NCI-H2107 treated with DMSO at 0.1 percent for 48 hours (cell line): ENCODE measurements around the gene NCAPG2.

Experiments
- DNase-seq: peaks from one replicate; lab custom pipeline; 2025; ENCODE audit not compliant: unreplicated experiment; lab: John Stamatoyannopoulos, UW

Gene NCAPG2

GRCh38 chr7:158602905-158603772, 101.5 kb downstream of the NCAPG2 start:
- DNase-seq: no peak

- DNase-seq: no peak
Measured at GRCh38 chr7:158602041-158602440, 102.6 kb downstream of the NCAPG2 start.

- no peak for DNase-seq
Measured at GRCh38 chr7:158601090-158601489, 103.5 kb downstream of the NCAPG2 start.

- no peak for DNase-seq
Measured at GRCh38 chr7:158596745-158597144, 107.9 kb downstream of the NCAPG2 start.

GRCh38 chr7:158596309-158596708, 108.3 kb downstream of the NCAPG2 start:
- no peak for DNase-seq

GRCh38 chr7:158595068-158595467, 109.5 kb downstream of the NCAPG2 start:
- no peak for DNase-seq

- no peak for DNase-seq
Measured at GRCh38 chr7:158592541-158592940, 112.1 kb downstream of the NCAPG2 start.

- no peak for DNase-seq
Measured at GRCh38 chr7:158591944-158592343, 112.7 kb downstream of the NCAPG2 start.

GRCh38 chr7:158590181-158590530, 114.4 kb downstream of the NCAPG2 start:
- no peak for DNase-seq

- no peak for DNase-seq
Measured at GRCh38 chr7:158589653-158590052, 115.0 kb downstream of the NCAPG2 start.

- no peak for DNase-seq
Measured at GRCh38 chr7:158588878-158589442, 115.6 kb downstream of the NCAPG2 start.

GRCh38 chr7:158588085-158588877, 116.3 kb downstream of the NCAPG2 start:
- DNase-seq: no peak

- no peak for DNase-seq
Measured at GRCh38 chr7:158587162-158588084, 117.2 kb downstream of the NCAPG2 start, which contains the start of gene PTPRN2. PTPRN2 (minus strand) TSS chr7:158587823.

- DNase-seq: no peak
Measured at GRCh38 chr7:158586499-158587161, 118.0 kb downstream of the NCAPG2 start.

GRCh38 chr7:158585721-158586498, 118.7 kb downstream of the NCAPG2 start:
- no peak for DNase-seq

- DNase-seq: no peak
Measured at GRCh38 chr7:158584407-158584806, 120.2 kb downstream of the NCAPG2 start.

- no peak for DNase-seq
Measured at GRCh38 chr7:158583810-158584209, 120.8 kb downstream of the NCAPG2 start.

- DNase-seq: no peak
Measured at GRCh38 chr7:158583143-158583542, 121.5 kb downstream of the NCAPG2 start.

- DNase-seq: peak; percentile 42
Measured at GRCh38 chr7:158582089-158582456, 122.5 kb downstream of the NCAPG2 start.
